Endothelial cell of umbilical vein (primary cell): ENCODE results near the gene C1orf174. TPM values are rescaled to one million over a fixed set of nuclear protein-coding genes. Genes with fewer than 3 reads are reported as not detected.

Source experiments
- BruUV-seq: library from RNA; stranded (reverse); fragments of 400-500 nt; replicated peaks from 2 replicates; lab custom pipeline; 2021; lab: Mats Ljungman, UMichigan
- CTCF ChIA-PET: fragments of 300-600, 350-600 bp; sonication (Branson Sonifier 250); formaldehyde crosslinking; loops from one replicate; lab custom pipeline; 2021; ENCODE audit warnings: antibody characterized with exemption, inconsistent platforms; lab: Charles Lee
- POLR2A ChIA-PET: fragments of 300-600, 350-600 bp; sonication (Branson Sonifier 250); formaldehyde crosslinking; loops from one replicate; lab custom pipeline; 2021; ENCODE audit warnings: antibody characterized with exemption, inconsistent platforms; lab: Charles Lee
- DNase-seq: peaks from one replicate; pipeline ENCODE4 v3.0.0-alpha.2; 2011; ENCODE audit warnings: low read depth, low spot score
- FAIRE-seq: peaks from 2 replicates; lab custom pipeline; 2011; peaks lifted over from hg19 to GRCh38; lab: Jason Lieb, UNC
- H2AFZ ChIP-seq: 2 replicates; pipeline ENCODE4 v1.6.0; 2012; ENCODE audit warnings: low read depth, low read length, control low read depth, inconsistent platforms
- H3K27ac ChIP-seq: 2 replicates; pipeline ENCODE4 v1.5.1; 2011; ENCODE audit warnings: low read depth, mild to moderate bottlenecking, control low read depth, low read length, moderate library complexity; ENCODE audit not compliant: insufficient read depth
- H3K27me3 ChIP-seq, 2 experiments: 2 replicates each; pipeline versions ENCODE4 v1.6.0 to v1.6.1; 2011; ENCODE audit warnings: low read length in 2 of 2, mixed read lengths in 1 of 2; ENCODE audit not compliant: control insufficient read depth in 2 of 2, insufficient read depth in 2 of 2
- H3K36me3 ChIP-seq, 2 experiments: 2 replicates in 1 of 2; 3 replicates in 1 of 2; pipeline ENCODE4 v1.5.1; 2011; ENCODE audit warnings: low read length in 2 of 2, mild to moderate bottlenecking in 1 of 2, moderate library complexity in 1 of 2; ENCODE audit not compliant: control insufficient read depth in 2 of 2, insufficient read depth in 2 of 2; ENCODE audit errors: extremely low read depth in 1 of 2
- H3K4me1 ChIP-seq: 3 replicates; pipeline ENCODE4 v1.5.1; 2011; ENCODE audit warnings: mild to moderate bottlenecking, low read length; ENCODE audit not compliant: control insufficient read depth, insufficient read depth; ENCODE audit errors: extremely low read depth
- H3K4me2 ChIP-seq: 2 replicates; pipeline ENCODE4 v1.6.1; 2011; ENCODE audit warnings: low read length, control low read depth, mixed read lengths; ENCODE audit not compliant: insufficient read depth
- H3K4me3 ChIP-seq, 3 experiments: fragments of 200-600 bp in 1 of 3; sonication (generic), shearing (Covaris generic) in 1 of 3; replicated peaks in 1 of 3; 2 replicates each; pipeline ENCODE4 v1.5.1; 2011 to 2016; ENCODE audit warnings: control low read depth in 3 of 3, low read length in 3 of 3, mild to moderate bottlenecking in 2 of 3, inconsistent platforms in 1 of 3, low read depth in 1 of 3, moderate library complexity in 1 of 3; ENCODE audit not compliant: insufficient read depth in 1 of 3
- H3K79me2 ChIP-seq: 2 replicates; pipeline ENCODE4 v1.6.0; 2012; ENCODE audit warnings: low read length, inconsistent platforms; ENCODE audit not compliant: control insufficient read depth, insufficient read depth
- H3K9ac ChIP-seq: replicated peaks from 2 replicates; pipeline ENCODE3; 2011; ENCODE audit warnings: low read length, control low read depth; ENCODE audit not compliant: insufficient read depth; ENCODE audit errors: extremely low read depth
- H3K9me1 ChIP-seq: replicated peaks from 3 replicates; pipeline ENCODE4 v1.6.0; 2011; ENCODE audit warnings: mild to moderate bottlenecking, low read length; ENCODE audit not compliant: control insufficient read depth, insufficient read depth; ENCODE audit errors: extremely low read depth
- H3K9me3 ChIP-seq: replicated peaks from 2 replicates; pipeline ENCODE4 v1.5.1; 2012; ENCODE audit warnings: low read length, inconsistent platforms; ENCODE audit not compliant: control insufficient read depth, insufficient read depth
- H4K20me1 ChIP-seq: replicated peaks from 2 replicates; pipeline ENCODE3; 2011; ENCODE audit warnings: mild to moderate bottlenecking, low read length; ENCODE audit not compliant: control insufficient read depth, insufficient read depth; ENCODE audit errors: extremely low read depth
- CTCF ChIP-seq, 2 donors: IDR thresholded peaks; 1 replicate in 1 of 2; 2 replicates in 1 of 2; pipeline ENCODE4 v1.5.1; 2011; ENCODE audit warnings: low read length in 2 of 2, mild to moderate bottlenecking in 2 of 2, moderate library complexity in 2 of 2, control low read depth in 1 of 2, inconsistent platforms in 1 of 2, low read depth in 1 of 2; ENCODE audit not compliant: insufficient read depth in 1 of 2; ENCODE audit errors: extremely low read depth in 1 of 2
- EZH2 ChIP-seq: IDR thresholded peaks from 2 replicates; pipeline ENCODE4 v1.6.1; 2012; ENCODE audit warnings: borderline replicate concordance, low read depth, mild to moderate bottlenecking, moderate library complexity, low read length, inconsistent platforms; ENCODE audit not compliant: severe bottlenecking
- FOS ChIP-seq: IDR thresholded peaks from 2 replicates; pipeline ENCODE4 v1.6.1; 2011; ENCODE audit warnings: mild to moderate bottlenecking, low read length, moderate library complexity, borderline replicate concordance; ENCODE audit not compliant: insufficient read depth
- GATA2 ChIP-seq: IDR thresholded peaks from 2 replicates; pipeline ENCODE4 v1.7.0; 2011; ENCODE audit warnings: low read depth, mild to moderate bottlenecking, moderate library complexity, mixed read lengths, low read length; ENCODE audit not compliant: insufficient read length, insufficient read depth
- JUN ChIP-seq: IDR thresholded peaks from 2 replicates; pipeline ENCODE4 v1.6.1; 2011; ENCODE audit warnings: borderline replicate concordance, low read depth; ENCODE audit not compliant: insufficient read length, insufficient read depth
- MAX ChIP-seq: IDR thresholded peaks from 2 replicates; pipeline ENCODE4 v1.6.1; 2011; ENCODE audit not compliant: insufficient read depth, insufficient read length
- MYC ChIP-seq: IDR thresholded peaks from one replicate; pipeline ENCODE4 v1.6.1; 2011; ENCODE audit warnings: mild to moderate bottlenecking, low read depth, low read length
- POLR2A ChIP-seq: IDR thresholded peaks from 2 replicates; pipeline ENCODE4 v1.6.1; 2012; ENCODE audit warnings: low read depth, mild to moderate bottlenecking, control low read depth, low read length
- POLR2AphosphoS5 ChIP-seq: IDR thresholded peaks from 2 replicates; pipeline ENCODE4 v1.6.1; 2012; ENCODE audit warnings: low read depth, mild to moderate bottlenecking, control low read depth, low read length, moderate library complexity; ENCODE audit not compliant: insufficient read depth
- dilution Hi-C: fragments of 300-500 bp; cut with MboI; formaldehyde crosslinking; loops from one replicate; pipeline ENCODE4 v1.15.0; 2019; ENCODE audit warnings: low sequenced_read_pairs; ENCODE audit not compliant: extremely low pct_ligation_motif_present
- intact Hi-C: fragments of 100-400 bp; cut with micrococcal nuclease; formaldehyde crosslinking; loops from one replicate; pipeline ENCODE4 v1.10.0; 2022
- polyA plus RNA-seq, 4 experiments: library from polyadenylated mRNA; depleted of rRNA in 3 of 4; stranded (reverse) in 3 of 4; unstranded in 1 of 4; fragments of >200 nt; gene quantifications; 2 replicates each; pipeline versions ENCODE4 v1.2.1 to v1.2.3, GENCODE V29; 2011 to 2012; ENCODE audit warnings: missing spikeins in 1 of 4
- total RNA-seq: library from RNA; stranded (reverse); gene quantifications from 2 replicates; pipeline ENCODE4 v1.2.3, GENCODE V29; 2021

Gene C1orf174
- total and polyA plus RNA-seq, 2 donors (not counting 3 experiments of a cell fraction or from before 2014, with no cell fraction given), result 28.0 to 31.7 TPM

- Histone ChIP-seq H3K9me1 (no peaks in the 10 kb centered on the region), H3K27ac (no peak overlapping the region), H3K9me3 (no peaks in the 10 kb centered on the region), H3K4me1 (no peaks in the 10 kb centered on the region), H3K79me2 (no peaks in the 10 kb centered on the region), H2AFZ (no peak overlapping the region), H3K9ac (no peak overlapping the region), H3K4me2 (no peak overlapping the region), H3K27me3 (no peaks in the 10 kb centered on the region), H4K20me1 (no peaks in the 10 kb centered on the region), H3K4me3 (no peak overlapping the region), H3K36me3 (no peaks in the 10 kb centered on the region)
- dilution Hi-C loops (no loop called here), intact Hi-C loops (no loop called here)
- DNase-seq (no peak), FAIRE-seq (no peak)
- BruUV-seq, result no TSS peak
- ChIA-PET CTCF (no interaction called here), POLR2A (no interaction called here)
- TF ChIP-seq MAX, result no peak
- TF ChIP-seq JUN, result no peak
- no peak for TF ChIP-seq EZH2
- no peak for TF ChIP-seq MYC
- TF ChIP-seq POLR2AphosphoS5, result no peak
- no peak for TF ChIP-seq CTCF (IDR thresholded peaks at IDR 0.05; ENCODE audit: extremely low read depth in 1 of 2, insufficient read depth in 1 of 2, low read depth in 1 of 2, low read length in 2 of 2)
- TF ChIP-seq FOS, result no peak
- no peak for TF ChIP-seq GATA2
- no peak for TF ChIP-seq POLR2A
Measured at GRCh38 chr1:3863231-3863935, 36.7 kb downstream of the C1orf174 start.
